Hematopoietic multipotent progenitor cell treated with erythropoietin and hydrocortisone succinate and interleukin-3 and kit ligand, for 8 days (in vitro differentiated cells): ENCODE measurements around the gene UVRAG.
"Not testable (repeated sequence)": the region's sequence is repeated elsewhere in the genome, so short reads cannot be mapped to it uniquely, and the experiment has no call there.

Experiments
- DNase-seq: peaks from one replicate; pipeline ENCODE4 v3.0.0-alpha.2; 2015

Gene UVRAG

GRCh38 chr11:75930534-75930933 lies 115.5 kb downstream of the UVRAG start:
- no peak for DNase-seq

GRCh38 chr11:75931124-75931523 lies 116.1 kb downstream of the UVRAG start:
- no peak for DNase-seq

DNA sequence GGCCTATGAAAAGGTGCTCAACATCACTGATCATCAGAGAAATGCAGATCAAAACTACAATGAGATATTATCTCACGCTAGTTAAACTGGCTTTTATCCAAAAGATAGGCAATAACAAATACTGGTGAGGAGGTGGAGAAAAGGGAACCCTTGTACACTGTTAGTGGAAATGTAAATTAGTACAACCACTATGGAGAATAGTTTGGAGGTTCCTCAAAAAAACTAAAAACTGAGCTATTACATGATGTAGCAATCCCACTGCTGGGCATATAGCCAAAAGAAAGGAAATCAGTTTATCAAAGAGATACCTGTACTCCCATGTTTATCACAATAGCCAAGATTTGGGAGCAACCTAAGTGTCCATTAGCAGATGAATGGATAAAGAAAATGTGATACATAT lies 118.7 kb downstream of the UVRAG start:
- not testable (repeated sequence) for DNase-seq

- DNase-seq: no peak
Observed at GRCh38 chr11:75934851-75935250, 119.8 kb downstream of the UVRAG start.

DNA sequence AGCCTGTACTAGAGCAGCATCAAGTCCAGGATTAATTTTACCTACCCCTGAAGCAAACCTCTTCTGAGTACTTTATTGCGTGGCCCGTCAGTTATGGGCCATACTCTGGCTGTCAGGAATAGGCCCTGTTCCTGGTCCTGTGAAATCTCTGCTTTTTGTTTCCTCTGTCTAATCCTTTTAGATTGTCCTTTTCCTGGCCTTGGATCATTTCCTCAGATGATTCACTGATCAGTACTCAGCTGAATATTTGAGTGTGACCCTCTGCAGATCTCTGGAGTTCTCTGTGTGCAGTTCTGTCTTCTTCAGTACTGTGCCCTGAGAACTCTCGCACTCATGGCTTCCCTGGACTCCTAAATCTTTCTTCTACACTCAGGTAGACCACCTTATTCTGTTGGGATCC lies 123.5 kb downstream of the UVRAG start:
- no peak for DNase-seq

GRCh38 chr11:75939516-75939915 lies 124.5 kb downstream of the UVRAG start:
- no peak for DNase-seq

GRCh38 chr11:75939992-75940391 lies 125.0 kb downstream of the UVRAG start:
- no peak for DNase-seq

- no peak for DNase-seq
Observed at GRCh38 chr11:75940911-75941310, 125.9 kb downstream of the UVRAG start.

DNA sequence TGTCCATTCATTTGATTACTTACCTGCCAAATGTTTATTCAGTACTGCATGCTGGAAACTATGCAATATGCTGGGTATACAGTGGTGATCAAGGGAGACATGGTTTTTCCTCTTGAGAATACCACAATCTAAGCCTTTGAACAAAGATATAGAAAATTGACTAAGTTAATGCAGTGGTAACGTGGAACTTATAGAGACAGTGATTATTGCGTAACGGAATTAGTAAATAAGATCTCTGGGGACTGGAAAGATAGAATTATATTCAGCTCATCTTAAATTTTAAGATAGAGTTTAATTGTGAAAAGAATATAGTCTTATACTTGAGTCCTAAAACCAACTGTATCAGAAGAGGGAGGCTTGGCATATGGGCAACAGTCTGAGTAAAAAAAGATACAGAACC lies 129.5 kb downstream of the UVRAG start:
- no peak for DNase-seq

GRCh38 chr11:75945446-75945845 lies 130.4 kb downstream of the UVRAG start:
- DNase-seq: peak; percentile 25

DNA sequence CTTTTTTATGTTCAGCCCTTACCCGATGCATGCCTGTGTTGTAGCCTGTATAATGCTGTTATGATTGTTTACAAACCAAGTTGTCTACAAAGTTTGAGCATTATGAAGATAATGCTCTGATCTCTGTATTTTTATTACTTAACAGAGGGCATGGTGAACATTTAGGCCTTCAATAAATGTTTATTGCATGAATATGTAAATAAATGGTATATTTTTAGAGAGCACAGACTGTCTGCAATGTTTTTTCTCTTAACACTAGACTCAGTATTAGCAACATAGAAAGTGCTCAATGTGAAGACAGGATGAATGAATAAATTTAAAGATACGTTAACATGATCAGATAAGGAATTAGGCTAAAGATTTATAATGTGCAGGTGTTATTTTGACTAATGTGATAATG lies 130.9 kb downstream of the UVRAG start:
- no peak for DNase-seq

GRCh38 chr11:75946531-75947530 lies 131.8 kb downstream of the UVRAG start:
- DNase-seq: peak; percentile 74

GRCh38 chr11:75949023-75949672 lies 134.1 kb downstream of the UVRAG start:
- DNase-seq: no peak

GRCh38 chr11:75950141-75950540 lies 135.1 kb downstream of the UVRAG start:
- no peak for DNase-seq

DNA sequence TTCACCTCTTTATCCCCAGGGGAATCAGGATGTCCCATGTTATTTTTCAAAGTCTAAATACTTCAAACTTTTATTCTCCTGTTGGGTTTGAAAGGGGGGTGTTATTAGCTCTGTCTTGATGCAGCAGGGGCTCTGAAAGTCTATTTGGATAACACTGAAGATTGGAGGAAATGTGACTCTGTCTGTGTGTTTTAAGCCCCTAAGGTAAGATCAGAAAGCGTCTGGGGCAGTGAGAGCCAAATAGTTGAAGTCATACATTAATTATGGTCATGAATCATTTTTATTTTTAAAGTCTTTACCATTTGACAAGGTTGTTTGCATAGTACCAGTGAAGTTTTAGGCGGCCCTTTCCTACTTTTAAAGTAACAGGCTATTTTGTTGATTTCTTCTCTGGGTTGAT lies 139.0 kb downstream of the UVRAG start:
- DNase-seq: no peak

DNA sequence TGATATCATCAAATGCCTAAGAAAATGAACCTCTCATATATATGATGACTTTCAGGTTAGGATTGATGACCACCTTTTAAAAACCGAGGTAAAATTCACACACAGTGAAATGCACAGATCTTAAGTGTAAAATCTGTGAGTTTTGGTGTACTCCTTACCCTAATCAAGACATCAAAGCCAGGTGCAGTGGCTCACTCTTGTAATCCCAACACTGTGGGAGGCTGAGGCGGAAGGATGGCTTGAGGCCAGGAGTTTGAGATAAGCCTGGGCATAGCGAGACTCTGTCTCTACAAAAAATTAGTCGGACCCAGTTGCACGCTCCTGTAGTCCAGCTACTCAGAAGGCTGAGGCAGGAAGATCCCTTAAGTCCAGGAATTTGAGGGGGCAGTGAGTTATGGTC lies 140.4 kb downstream of the UVRAG start:
- no peak for DNase-seq

GRCh38 chr11:75959540-75959939 lies 144.5 kb downstream of the UVRAG start:
- DNase-seq: peak; percentile 13

GRCh38 chr11:75964071-75964470 lies 149.1 kb downstream of the UVRAG start:
- DNase-seq: no peak

- DNase-seq: no peak
Observed at GRCh38 chr11:75966537-75967287, 151.7 kb downstream of the UVRAG start.

DNA sequence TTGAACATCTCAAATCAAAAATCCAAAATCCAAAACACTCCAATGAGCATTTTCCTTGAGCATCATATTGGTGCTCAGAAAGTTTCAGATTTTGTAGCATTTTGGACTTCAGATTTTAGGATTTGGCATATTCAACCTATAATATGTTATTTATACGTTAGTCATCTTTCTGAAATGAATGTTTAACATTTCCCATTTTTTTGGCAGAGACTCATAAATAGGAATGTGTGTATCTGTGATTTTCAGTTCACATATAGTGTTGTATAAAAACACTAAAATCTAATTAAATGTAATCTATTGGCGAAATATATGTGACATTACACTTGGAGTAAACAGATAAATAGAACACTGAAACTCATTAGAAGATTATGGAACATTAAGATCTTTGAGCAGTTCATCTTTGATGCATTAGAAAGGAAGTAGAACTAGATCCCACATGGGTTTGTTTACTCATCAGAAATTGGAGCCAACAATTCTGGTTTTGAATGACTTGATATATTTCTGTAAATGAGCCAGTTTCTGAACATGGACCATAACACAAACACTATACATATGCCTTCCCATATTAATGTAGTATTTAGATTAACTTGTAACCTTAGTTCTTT lies 153.1 kb downstream of the UVRAG start:
- DNase-seq: no peak

DNA sequence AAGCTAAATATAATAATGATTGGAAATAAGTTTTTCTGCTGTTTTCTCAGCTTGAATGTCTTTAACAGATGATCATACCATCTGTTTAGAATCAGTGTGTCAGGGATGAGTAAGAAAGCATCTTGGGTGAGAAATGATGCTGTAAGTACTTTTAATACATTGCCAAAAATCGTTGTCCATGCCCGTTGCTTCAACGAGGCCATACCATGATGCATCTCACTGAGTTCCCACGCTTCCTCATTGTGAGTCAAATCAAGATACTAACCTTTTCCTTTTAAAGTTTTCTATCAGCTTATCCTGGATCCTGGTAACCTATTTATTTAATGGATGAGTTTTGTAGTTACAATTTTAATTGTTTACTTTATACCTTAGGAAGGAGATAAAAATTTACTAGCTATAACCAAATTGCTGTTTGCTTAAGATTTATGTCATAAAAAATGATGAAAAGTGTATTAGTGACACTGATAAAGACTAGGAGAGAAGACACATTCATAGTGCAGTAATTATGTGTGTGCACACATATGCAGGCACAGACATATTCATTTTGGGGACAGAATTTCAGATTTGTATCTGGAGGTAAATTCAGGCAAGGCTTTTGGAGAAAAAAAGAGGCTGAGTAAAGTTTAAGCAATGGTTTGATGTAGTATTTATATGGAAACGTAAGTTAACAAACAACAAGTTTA lies 154.8 kb downstream of the UVRAG start:
- no peak for DNase-seq

- DNase-seq: not testable (repeated sequence)
Observed at GRCh38 chr11:75973710-75974109, 158.7 kb downstream of the UVRAG start.
